ENCODE measurements around the gene TMEM8B. TPM values are rescaled to one million over a fixed set of nuclear protein-coding genes. Genes with fewer than 3 reads are reported as not detected.

Gene TMEM8B
- polyA plus RNA-seq, 1 donor from 2014 or later: 12.7 TPM

- TF ChIP-seq SMC3 (conservative IDR thresholded peaks at IDR 0.05; ENCODE audit: poor library complexity) (no peak), REST (IDR thresholded peaks at IDR 0.05; ENCODE audit: borderline replicate concordance) (no peak), MXI1 (conservative IDR thresholded peaks at IDR 0.05; ENCODE audit: poor library complexity, severe bottlenecking) (no peak), CTCF (IDR thresholded peaks at IDR 0.05; ENCODE audit: poor library complexity, severe bottlenecking) (no peak), EP300 (conservative IDR thresholded peaks at IDR 0.05; ENCODE audit: poor library complexity, severe bottlenecking) (no peak), POLR2AphosphoS5 (IDR thresholded peaks at IDR 0.05) (no peak), TAF1 (IDR thresholded peaks at IDR 0.05; ENCODE audit: low read depth) (no peak), EZH2 (IDR thresholded peaks at IDR 0.05; ENCODE audit: borderline replicate concordance, insufficient read depth, low read length, poor library complexity, severe bottlenecking) (no peak), RAD21 (conservative IDR thresholded peaks at IDR 0.05) (no peak)
- H2AFZ ChIP-seq (ENCODE audit: low read depth, low read length): no peak overlapping the region
- no peaks in the 10 kb centered on the region for H3K79me2 ChIP-seq (replicated peaks; ENCODE audit: insufficient read depth, low read length)
- no peaks in the 10 kb centered on the region for H3K9me3 ChIP-seq (ENCODE audit: low read length)
- no peaks in the 10 kb centered on the region for H3K27me3 ChIP-seq (ENCODE audit: insufficient read depth, low read depth, low read length)
- no peak overlapping the region for H3K9ac ChIP-seq (ENCODE audit: low read length)
- H3K9me2 ChIP-seq (ENCODE audit: insufficient read depth, low read length): no peaks in the 10 kb centered on the region
- H3K4me2 ChIP-seq (ENCODE audit: low read length): no peak overlapping the region
- H3F3A ChIP-seq (ENCODE audit: insufficient read depth, low read length, poor library complexity, severe bottlenecking): no peaks in the 10 kb centered on the region
- no peak overlapping the region for H3K27ac ChIP-seq (ENCODE audit: low read length)
- no peaks in the 10 kb centered on the region for H3K36me3 ChIP-seq (ENCODE audit: insufficient read depth, low read length)
- H4K20me1 ChIP-seq (ENCODE audit: insufficient read depth): no peaks in the 10 kb centered on the region
- H3K4me3 ChIP-seq (ENCODE audit: low read length): no peak overlapping the region
Observed at GRCh38 chr9:35906923-35907699, 78.1 kb downstream of the TMEM8B start.

GRCh38 chr9:35907711-35908503 lies 78.9 kb downstream of the TMEM8B start:
- TF ChIP-seq CTCF (IDR thresholded peaks at IDR 0.05; ENCODE audit: poor library complexity, severe bottlenecking) (no peak), RAD21 (conservative IDR thresholded peaks at IDR 0.05) (no peak), MXI1 (conservative IDR thresholded peaks at IDR 0.05; ENCODE audit: poor library complexity, severe bottlenecking) (no peak), EZH2 (IDR thresholded peaks at IDR 0.05; ENCODE audit: borderline replicate concordance, insufficient read depth, low read length, poor library complexity, severe bottlenecking) (no peak), EP300 (conservative IDR thresholded peaks at IDR 0.05; ENCODE audit: poor library complexity, severe bottlenecking) (no peak), POLR2AphosphoS5 (IDR thresholded peaks at IDR 0.05) (no peak), SMC3 (conservative IDR thresholded peaks at IDR 0.05; ENCODE audit: poor library complexity) (no peak), REST (IDR thresholded peaks at IDR 0.05; ENCODE audit: borderline replicate concordance) (no peak), TAF1 (IDR thresholded peaks at IDR 0.05; ENCODE audit: low read depth) (no peak)
- H3F3A ChIP-seq (ENCODE audit: insufficient read depth, low read length, poor library complexity, severe bottlenecking): no peaks in the 10 kb centered on the region
- no peaks in the 10 kb centered on the region for H3K27me3 ChIP-seq (ENCODE audit: insufficient read depth, low read depth, low read length)
- H3K9me2 ChIP-seq (ENCODE audit: insufficient read depth, low read length): no peaks in the 10 kb centered on the region
- H3K4me2 ChIP-seq (ENCODE audit: low read length): no peak overlapping the region
- H3K4me3 ChIP-seq (ENCODE audit: low read length): no peak overlapping the region
- no peaks in the 10 kb centered on the region for H3K79me2 ChIP-seq (replicated peaks; ENCODE audit: insufficient read depth, low read length)
- no peak overlapping the region for H3K9ac ChIP-seq (ENCODE audit: low read length)
- no peaks in the 10 kb centered on the region for H3K9me3 ChIP-seq (ENCODE audit: low read length)
- H2AFZ ChIP-seq (ENCODE audit: low read depth, low read length): no peak overlapping the region
- no peaks in the 10 kb centered on the region for H3K36me3 ChIP-seq (ENCODE audit: insufficient read depth, low read length)
- no peak overlapping the region for H3K27ac ChIP-seq (ENCODE audit: low read length)
- no peaks in the 10 kb centered on the region for H4K20me1 ChIP-seq (ENCODE audit: insufficient read depth)
